AG09309 (cell line): ENCODE measurements around the gene ANXA2.

Source experiments
- DNase-seq: peaks from one replicate; pipeline ENCODE4 v3.0.0-alpha.2; 2010; ENCODE audit warnings: low read depth
- H3K4me3 ChIP-seq: 2 replicates; pipeline ENCODE4 v1.5.1; 2011; ENCODE audit warnings: mild to moderate bottlenecking, low read depth, low read length, moderate library complexity; ENCODE audit not compliant: control insufficient read depth
- TF ChIP-seq, protein P1 (sequence below): IDR thresholded peaks from 2 replicates; pipeline ENCODE4 v1.5.1; 2011; ENCODE audit warnings: mild to moderate bottlenecking, low read depth, low read length, inconsistent platforms; ENCODE audit not compliant: insufficient read depth, control insufficient read depth; ENCODE audit errors: missing control alignments

ANXA2 gene

DNA sequence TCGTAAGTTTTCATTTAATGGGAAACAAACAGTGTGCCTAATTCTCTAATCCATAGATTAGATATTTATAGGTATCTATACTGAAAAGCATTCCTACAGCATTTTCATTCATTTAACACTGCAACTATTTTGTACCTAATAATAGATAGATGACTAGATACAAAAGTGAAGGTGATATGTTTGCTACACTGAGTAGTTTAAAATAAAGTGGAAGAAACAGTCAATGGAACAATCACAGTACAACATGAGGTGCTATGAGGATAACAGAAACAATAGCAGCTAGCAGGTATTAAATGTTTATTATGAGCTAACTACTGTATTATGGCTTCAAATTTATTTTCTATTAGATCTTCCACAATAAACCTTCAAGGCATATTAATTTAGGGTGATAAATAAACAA lies 31.1 kb upstream of the ANXA2 start:
- no peak for DNase-seq
- no peak overlapping the region for H3K4me3 ChIP-seq
- TF ChIP-seq, protein P1, sequence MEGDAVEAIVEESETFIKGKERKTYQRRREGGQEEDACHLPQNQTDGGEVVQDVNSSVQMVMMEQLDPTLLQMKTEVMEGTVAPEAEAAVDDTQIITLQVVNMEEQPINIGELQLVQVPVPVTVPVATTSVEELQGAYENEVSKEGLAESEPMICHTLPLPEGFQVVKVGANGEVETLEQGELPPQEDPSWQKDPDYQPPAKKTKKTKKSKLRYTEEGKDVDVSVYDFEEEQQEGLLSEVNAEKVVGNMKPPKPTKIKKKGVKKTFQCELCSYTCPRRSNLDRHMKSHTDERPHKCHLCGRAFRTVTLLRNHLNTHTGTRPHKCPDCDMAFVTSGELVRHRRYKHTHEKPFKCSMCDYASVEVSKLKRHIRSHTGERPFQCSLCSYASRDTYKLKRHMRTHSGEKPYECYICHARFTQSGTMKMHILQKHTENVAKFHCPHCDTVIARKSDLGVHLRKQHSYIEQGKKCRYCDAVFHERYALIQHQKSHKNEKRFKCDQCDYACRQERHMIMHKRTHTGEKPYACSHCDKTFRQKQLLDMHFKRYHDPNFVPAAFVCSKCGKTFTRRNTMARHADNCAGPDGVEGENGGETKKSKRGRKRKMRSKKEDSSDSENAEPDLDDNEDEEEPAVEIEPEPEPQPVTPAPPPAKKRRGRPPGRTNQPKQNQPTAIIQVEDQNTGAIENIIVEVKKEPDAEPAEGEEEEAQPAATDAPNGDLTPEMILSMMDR = no peak

DNA sequence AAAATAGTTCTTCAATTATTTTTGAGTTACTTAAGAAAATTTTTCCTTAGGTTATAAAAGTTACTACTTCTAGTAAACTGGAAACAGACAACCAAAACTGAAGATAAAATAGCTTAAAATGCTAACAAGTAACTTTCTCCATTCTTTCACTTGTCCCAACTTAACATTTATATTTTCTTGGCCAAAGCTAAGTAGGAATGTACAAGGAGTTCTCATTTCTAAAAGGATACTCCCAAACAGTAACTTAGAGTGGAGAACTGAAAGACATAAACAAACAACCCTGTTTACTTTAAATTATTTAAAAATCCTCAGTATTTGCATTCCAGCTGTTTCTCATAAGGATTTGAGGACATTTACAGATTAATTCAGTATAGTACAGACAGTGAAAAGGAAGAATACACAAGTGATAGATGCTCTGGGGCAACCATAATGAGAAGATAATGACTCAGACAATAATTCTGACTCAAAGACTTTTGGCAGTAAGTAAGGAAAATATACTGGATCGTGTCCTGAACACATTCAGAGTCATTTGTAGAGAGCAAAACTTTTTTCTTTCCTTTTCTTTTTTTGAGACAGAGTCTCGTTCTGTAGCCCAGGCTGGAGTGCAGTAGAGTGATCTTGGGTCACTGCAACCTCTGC lies 29.2 kb upstream of the ANXA2 start:
- H3K4me3 ChIP-seq = no peak overlapping the region
- TF ChIP-seq, protein P1 = no peak
- peak; percentile 45 for DNase-seq

DNA sequence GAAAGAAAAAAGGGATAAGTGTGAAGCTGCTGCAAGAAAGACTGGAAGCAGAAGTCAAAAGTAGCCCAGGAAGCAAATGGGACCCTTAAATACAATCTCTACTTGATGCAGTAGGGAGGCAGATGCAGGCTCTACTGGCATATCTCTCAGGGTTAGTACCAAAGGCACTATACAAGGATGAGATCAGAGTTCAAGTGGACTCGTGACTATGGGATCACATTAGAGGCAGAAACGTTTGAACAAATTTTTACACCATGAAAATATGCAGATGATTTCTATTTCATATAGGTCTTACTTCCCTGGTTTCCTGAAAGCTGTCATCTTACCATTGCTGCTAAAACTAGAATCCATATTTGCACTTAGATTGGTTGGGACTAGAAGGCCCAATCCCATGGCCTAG lies 27.7 kb upstream of the ANXA2 start:
- H3K4me3 ChIP-seq = no peak overlapping the region
- TF ChIP-seq, protein P1 = no peak
- no peak for DNase-seq

DNA sequence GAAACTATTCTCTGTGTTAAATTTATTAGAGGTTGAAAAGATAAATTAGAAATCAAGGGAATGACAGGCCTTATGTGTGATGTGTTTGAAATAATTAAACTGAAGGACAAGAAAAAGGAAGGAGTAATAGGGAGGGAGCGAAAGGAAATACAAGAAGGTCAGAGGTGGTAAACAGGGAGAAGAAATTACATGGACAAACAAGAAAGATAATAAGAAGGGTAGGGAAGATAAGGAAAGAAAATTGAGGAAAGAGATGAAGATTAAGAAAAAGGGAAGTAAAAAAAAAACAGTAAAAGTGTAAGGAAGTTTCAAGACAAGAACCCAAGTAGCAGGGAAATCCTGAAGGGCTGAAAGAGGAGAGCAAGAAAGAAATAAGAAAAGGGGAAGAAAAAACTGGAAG lies 26.2 kb upstream of the ANXA2 start:
- no peak for DNase-seq
- TF ChIP-seq, protein P1 = no peak

DNA sequence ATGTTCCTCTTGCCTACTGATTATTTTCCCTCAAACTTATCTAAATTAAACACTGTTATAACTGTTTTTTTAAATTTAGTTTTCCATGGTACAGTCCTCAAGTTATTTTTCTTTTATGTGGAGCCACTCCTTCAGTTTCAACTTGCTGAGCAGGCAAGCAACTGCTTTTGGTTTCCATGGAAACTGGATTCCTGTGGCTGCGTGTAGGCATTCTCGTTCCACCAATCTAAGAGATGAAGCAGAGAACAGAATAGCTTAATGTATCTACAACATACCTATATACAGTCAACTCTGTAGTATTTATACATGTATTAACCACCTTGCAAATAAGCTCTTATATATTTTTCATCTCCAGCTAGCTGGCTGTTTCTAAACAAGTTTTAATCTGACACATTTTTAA lies 25.8 kb upstream of the ANXA2 start:
- no peak overlapping the region for H3K4me3 ChIP-seq
- TF ChIP-seq, protein P1 = no peak
- peak; percentile 75 for DNase-seq

More for the DNA sequence above, 26.2 kb upstream of the ANXA2 start:
- H3K4me3 ChIP-seq = no peak overlapping the region

DNA sequence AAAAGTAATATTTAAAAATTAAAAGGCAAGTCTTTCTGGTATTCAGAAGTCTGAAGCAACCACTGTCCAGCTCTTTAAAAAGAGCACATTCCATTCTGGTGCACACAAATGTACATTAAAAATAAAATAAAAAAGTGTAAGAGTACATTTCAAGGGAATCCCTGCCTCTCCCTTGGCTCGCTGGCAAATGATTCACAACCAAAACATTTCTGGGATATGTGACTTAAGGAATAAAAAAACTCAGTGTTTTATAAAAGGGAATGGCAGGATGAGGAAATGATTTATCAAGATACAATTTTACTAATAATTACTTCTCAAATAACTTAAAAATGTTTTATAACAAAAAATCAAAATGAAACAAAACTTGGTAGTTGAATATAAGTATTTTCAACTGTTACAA lies 23.8 kb upstream of the ANXA2 start:
- no peak overlapping the region for H3K4me3 ChIP-seq
- DNase-seq = no peak
- TF ChIP-seq, protein P1 = no peak
